Astrocyte of the spinal cord (primary cell): ENCODE measurements around the gene SMIM9.

Experiments used
- DNase-seq: peaks from one replicate; pipeline ENCODE4 v3.0.0; 2011; ENCODE audit warnings: low read depth, low spot score
- H3K4me3 ChIP-seq: 2 replicates; pipeline ENCODE4 v1.5.1; 2011; ENCODE audit warnings: low read depth, mild to moderate bottlenecking, low read length, moderate library complexity
- CTCF ChIP-seq: IDR thresholded peaks from 2 replicates; pipeline ENCODE4 v1.5.1; 2012; ENCODE audit warnings: low read depth, mild to moderate bottlenecking, low read length, inconsistent platforms
- in situ Hi-C: cut with HindIII; loops from 2 replicates; pipeline ENCODE4 v1.10.0; 2017; ENCODE audit warnings: low sequenced_read_pairs

Gene SMIM9

GRCh38 chrX:154813801-154814200, 20.7 kb downstream of the SMIM9 start:
- in situ Hi-C loops = no loop called here
- no peak overlapping the region for H3K4me3 ChIP-seq
- TF ChIP-seq CTCF = no peak
- no peak for DNase-seq

- H3K4me3 ChIP-seq = no peak overlapping the region
- DNase-seq = no peak
- in situ Hi-C loops = no loop called here
- TF ChIP-seq CTCF = no peak
Observed at GRCh38 chrX:154812341-154813101, 21.9 kb downstream of the SMIM9 start.

- in situ Hi-C loops = no loop called here
Observed at GRCh38 chrX:154809939-154810665, 24.4 kb downstream of the SMIM9 start.

GRCh38 chrX:154806837-154807501, 27.5 kb downstream of the SMIM9 start:
- in situ Hi-C loops = no loop called here

More at GRCh38 chrX:154809939-154810665, 24.4 kb downstream of the SMIM9 start:
- no peak overlapping the region for H3K4me3 ChIP-seq
- TF ChIP-seq CTCF = no peak
- DNase-seq = no peak

GRCh38 chrX:154805696-154806091, 28.8 kb downstream of the SMIM9 start:
- in situ Hi-C loops = no loop called here
- peak overlapping the region; percentile 47 for H3K4me3 ChIP-seq
- peak; percentile 22 for DNase-seq
- TF ChIP-seq CTCF = no peak

More at GRCh38 chrX:154806837-154807501, 27.5 kb downstream of the SMIM9 start:
- H3K4me3 ChIP-seq = no peak overlapping the region
- no peak for TF ChIP-seq CTCF
- DNase-seq = no peak

GRCh38 chrX:154804957-154805695, 29.3 kb downstream of the SMIM9 start, which contains the start of gene MPP1:
Gene MPP1 (minus strand): TSS chrX:154805485. CDS start chrX:154805373, 112 bp downstream.
- in situ Hi-C loops = no loop called here
- peak within 1 kb of the TSS; percentile 47 for H3K4me3 ChIP-seq
- no peak for TF ChIP-seq CTCF
- peak; percentile 66 for DNase-seq
